HT1080 (cell line): Measurements from ENCODE around the gene CYSRT1. TPM values are rescaled to one million over a fixed set of nuclear protein-coding genes. Genes with fewer than 3 reads are reported as not detected.

Experiments used
- DNase-seq: peaks from one replicate; pipeline ENCODE4 v3.0.0-alpha.2; 2015; ENCODE audit warnings: low read depth
- total RNA-seq: library from RNA; depleted of rRNA; stranded (reverse); fragments of >200 nt; shearing (Covaris generic); gene quantifications from 2 replicates; pipeline ENCODE4 v1.2.3, GENCODE V29; 2014; rRNA removed

CYSRT1 gene
- total RNA-seq, 1 experiment from 2014 or later: 1.1 TPM

- DNase-seq: no peak
Measured at GRCh38 chr9:137267933-137268355, 43.0 kb downstream of the CYSRT1 start.

GRCh38 chr9:137268538-137269201 lies 43.7 kb downstream of the CYSRT1 start:
- no peak for DNase-seq

- no peak for DNase-seq
Measured at GRCh38 chr9:137269231-137269772, 44.3 kb downstream of the CYSRT1 start.

DNA sequence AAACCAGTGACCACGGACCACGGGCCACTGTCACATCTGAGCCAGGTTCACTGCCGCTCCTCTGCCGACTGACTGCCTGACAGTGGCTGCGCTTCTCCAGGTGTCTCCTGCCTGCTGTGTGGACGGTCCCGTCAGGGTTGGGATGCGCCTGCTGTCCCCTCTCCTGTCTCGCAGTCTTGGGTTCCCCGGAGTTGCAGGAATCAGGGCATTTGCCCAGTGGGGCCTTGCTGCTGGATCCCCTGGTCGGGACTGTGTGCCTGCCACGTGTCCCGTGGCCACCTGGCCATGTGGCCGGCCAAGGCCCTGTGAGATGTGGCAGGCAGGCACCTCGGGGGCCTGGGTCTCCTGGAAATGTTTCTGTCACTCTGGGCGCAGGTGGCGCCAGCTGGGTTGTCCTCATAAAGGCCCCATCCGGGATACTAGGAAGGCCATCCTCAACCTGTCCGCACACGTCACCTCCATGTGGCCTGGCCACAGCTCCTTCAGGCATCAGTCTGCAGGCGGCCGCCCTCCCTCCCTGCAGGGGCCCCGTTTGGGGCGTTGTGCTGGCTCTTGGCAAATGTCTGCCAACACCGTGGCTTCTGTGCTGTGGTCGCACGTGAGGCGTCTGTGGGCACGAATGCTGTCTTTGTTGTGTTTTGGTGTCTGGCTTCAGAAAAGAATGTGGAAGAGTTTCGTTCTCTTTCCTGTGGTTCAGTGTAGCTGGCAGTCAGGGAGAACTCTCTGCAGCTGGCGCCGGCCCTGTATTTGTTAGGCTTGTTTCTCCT lies 46.1 kb downstream of the CYSRT1 start:
- DNase-seq: no peak

GRCh38 chr9:137271696-137272076 lies 46.7 kb downstream of the CYSRT1 start:
- no peak for DNase-seq

DNA sequence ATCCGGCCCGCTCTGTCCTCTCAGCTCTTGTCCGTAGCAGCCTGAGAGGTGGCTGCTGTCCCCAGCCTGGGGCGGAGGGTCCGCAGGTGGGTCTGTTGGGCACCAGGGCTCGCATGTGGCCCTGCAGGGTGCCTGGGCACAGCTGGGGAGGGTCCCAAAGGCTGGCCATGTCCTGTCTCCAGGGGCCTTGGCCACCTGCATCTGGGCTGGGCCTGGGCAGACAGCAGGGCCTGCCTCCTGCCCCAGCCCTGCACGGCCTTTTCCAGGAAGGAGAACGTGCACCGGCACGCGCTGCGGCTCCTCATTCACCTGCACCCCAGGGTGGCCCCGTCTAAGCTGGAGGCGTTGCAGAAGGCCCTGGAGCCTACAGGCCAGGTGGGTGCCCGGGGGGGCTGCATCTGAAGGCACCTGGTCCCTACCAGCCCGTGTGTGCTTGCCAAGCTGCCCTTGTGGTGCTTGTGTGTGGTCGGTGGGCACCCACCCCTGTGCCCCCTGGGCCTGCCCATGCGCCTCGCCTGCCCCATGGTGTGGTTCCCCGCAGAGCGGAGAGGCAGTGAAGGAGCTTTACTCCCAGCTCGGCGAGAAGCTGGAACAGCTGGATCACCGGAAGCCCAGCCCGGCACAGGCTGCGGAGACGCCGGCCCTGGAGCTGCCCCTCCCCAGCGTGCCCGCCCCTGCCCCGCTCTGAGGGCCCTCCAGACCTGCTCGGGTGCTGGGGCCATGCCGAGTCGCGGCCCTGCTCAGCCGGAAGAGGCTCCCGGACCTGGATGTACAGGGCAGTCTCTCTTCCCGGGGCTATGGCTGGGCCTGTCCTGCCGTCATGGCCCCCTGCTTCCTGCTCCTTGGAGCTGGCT lies 47.5 kb downstream of the CYSRT1 start:
- DNase-seq: no peak

DNA sequence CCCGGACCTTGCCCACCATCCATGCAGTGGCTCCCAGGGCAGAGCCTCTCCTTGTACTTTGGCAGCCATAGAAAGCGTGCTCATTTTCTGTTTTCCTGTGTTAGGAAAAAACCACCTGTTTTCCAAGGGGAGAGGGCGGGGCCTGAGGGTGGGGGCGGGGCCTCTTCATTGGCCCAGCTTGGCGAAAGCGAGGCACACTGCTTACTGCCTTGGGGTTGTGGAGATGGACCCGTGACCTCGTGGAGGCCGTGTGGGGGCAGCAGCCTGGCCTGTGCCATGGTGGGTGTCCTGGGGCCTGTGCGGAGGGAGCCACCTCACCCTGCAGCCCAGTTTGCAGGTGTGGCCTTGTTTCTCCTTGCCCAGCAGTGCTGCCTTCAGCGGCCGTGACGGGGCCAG lies 48.1 kb downstream of the CYSRT1 start:
- DNase-seq: no peak

DNA sequence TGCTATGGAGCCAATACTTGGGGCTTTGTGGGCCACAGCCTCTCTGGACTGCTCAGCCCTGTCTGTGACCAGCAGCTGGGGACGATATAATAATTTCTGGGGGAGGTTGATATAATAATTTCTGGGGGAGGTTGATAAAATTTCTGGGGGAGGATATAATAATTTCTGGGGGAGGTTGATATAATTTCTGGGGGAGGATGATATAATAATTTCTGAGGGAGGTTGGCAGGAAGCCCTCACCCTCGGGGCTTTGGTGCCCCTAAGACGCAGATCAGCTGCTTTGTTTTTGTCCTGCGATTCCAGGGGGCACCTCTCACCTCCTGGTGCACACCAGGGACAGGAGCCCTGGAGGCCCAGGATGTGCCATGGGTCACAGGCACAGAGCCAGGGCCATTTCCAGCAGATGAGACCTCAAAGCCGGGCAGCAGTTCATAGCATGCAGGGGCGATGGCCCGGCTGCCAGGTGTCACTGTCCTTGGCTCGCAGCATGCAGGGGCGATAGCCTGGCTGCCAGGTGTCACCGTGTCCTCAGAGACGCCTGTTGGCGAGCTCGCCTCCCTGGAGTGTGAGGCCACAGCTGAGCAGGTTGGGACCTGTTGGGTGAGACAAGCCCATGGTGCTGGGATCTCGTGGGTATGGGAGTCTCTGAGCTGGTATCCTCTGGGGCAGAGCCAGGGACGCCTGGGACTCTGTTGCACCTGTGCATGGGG lies 48.8 kb downstream of the CYSRT1 start:
- DNase-seq: no peak

- no peak for DNase-seq
Measured at GRCh38 chr9:137275203-137275587, 50.2 kb downstream of the CYSRT1 start.

Other genes starting within 250 kb of the CYSRT1 start
- not detected in 2 replicates for gene PTGDS, start 247.7 kb upstream of the CYSRT1 start, total RNA-seq
- gene LCNL1, start 242.2 kb upstream of the CYSRT1 start, total RNA-seq: not detected in 2 replicates
- gene PAXX, start 232.8 kb upstream of the CYSRT1 start, total RNA-seq: 68.0 and 77.8 TPM in 2 replicates
- 1.0 and 1.7 TPM in 2 replicates for gene CLIC3, start 228.6 kb upstream of the CYSRT1 start, total RNA-seq
- 7.5 and 9.0 TPM in 2 replicates for gene ABCA2, start 196.9 kb upstream of the CYSRT1 start, total RNA-seq
- not detected in 2 replicates for gene FUT7, start 193.1 kb upstream of the CYSRT1 start, total RNA-seq
- 31.5 and 39.2 TPM in 2 replicates for gene NPDC1, start 179.0 kb upstream of the CYSRT1 start, total RNA-seq
- gene ENTPD2, start 171.1 kb upstream of the CYSRT1 start, total RNA-seq: not detected in 2 replicates
- 58.5 and 69.2 TPM in 2 replicates for gene SAPCD2, start 154.6 kb upstream of the CYSRT1 start, total RNA-seq
- gene UAP1L1, start 147.7 kb upstream of the CYSRT1 start, total RNA-seq: 12.0 and 15.6 TPM in 2 replicates
- 56.1 and 59.3 TPM in 2 replicates for gene MAN1B1, start 138.2 kb upstream of the CYSRT1 start, total RNA-seq
- gene DPP7, start 110.4 kb upstream of the CYSRT1 start, total RNA-seq: 43.8 and 45.5 TPM in 2 replicates
- gene GRIN1, start 86.0 kb upstream of the CYSRT1 start, total RNA-seq: not detected in 2 replicates
- gene LRRC26, start 55.1 kb upstream of the CYSRT1 start, total RNA-seq: not detected in 2 replicates
- gene TMEM210, start 53.1 kb upstream of the CYSRT1 start, total RNA-seq: not detected in 2 replicates
- 18.5 and 27.2 TPM in 2 replicates for gene ANAPC2, start 36.6 kb upstream of the CYSRT1 start, total RNA-seq
- gene SSNA1, start 36.5 kb upstream of the CYSRT1 start, total RNA-seq: 101 and 138 TPM in 2 replicates
- gene TPRN, start 24.4 kb upstream of the CYSRT1 start, total RNA-seq: 12.0 and 13.6 TPM in 2 replicates
- gene TMEM203, start 19.5 kb upstream of the CYSRT1 start, total RNA-seq: 63.4 and 65.8 TPM in 2 replicates
- 17.9 and 26.2 TPM in 2 replicates for gene NDOR1, start 19.5 kb upstream of the CYSRT1 start, total RNA-seq
- gene RNF208, start 2.9 kb upstream of the CYSRT1 start, total RNA-seq: 0.10 and 0.96 TPM in 2 replicates
- gene RNF224, start 2.3 kb downstream of the CYSRT1 start, total RNA-seq: not detected in 2 replicates
- not detected in 2 replicates for gene SLC34A3, start 5.7 kb downstream of the CYSRT1 start, total RNA-seq
- 624 and 993 TPM in 2 replicates for gene TUBB4B, start 16.1 kb downstream of the CYSRT1 start, total RNA-seq
- not detected in 2 replicates for gene STPG3, start 26.1 kb downstream of the CYSRT1 start, total RNA-seq
- 78.8 and 83.3 TPM in 2 replicates for gene NELFB, start 30.2 kb downstream of the CYSRT1 start, total RNA-seq
- 66.1 and 74.7 TPM in 2 replicates for gene TOR4A, start 52.6 kb downstream of the CYSRT1 start, total RNA-seq
- 0.30 and 0.90 TPM in 2 replicates for gene NRARP, start 77.1 kb downstream of the CYSRT1 start, total RNA-seq
- 3.5 and 4.7 TPM in 2 replicates for gene EXD3, start 198.0 kb downstream of the CYSRT1 start, total RNA-seq
- 0.10 TPM in 1 of 2 replicates, not detected in the other for gene NOXA1, start 198.2 kb downstream of the CYSRT1 start, total RNA-seq
- gene ENTPD8, start 216.2 kb downstream of the CYSRT1 start, total RNA-seq: not detected in 2 replicates
- 34.5 and 40.0 TPM in 2 replicates for gene NSMF, start 234.2 kb downstream of the CYSRT1 start, total RNA-seq